Cerebellar nuclear complex (tissue), 1 donor: ENCODE measurements around the gene ARL5C.
"Not testable (repeated sequence)": the region's sequence is repeated elsewhere in the genome, so short reads cannot be mapped to it uniquely, and the experiment has no call there.

Experiments used
- DNase-seq, 2 experiments: peaks; one replicate each; lab custom pipeline; 2025; lab: John Stamatoyannopoulos, UW

The ARL5C gene

DNA sequence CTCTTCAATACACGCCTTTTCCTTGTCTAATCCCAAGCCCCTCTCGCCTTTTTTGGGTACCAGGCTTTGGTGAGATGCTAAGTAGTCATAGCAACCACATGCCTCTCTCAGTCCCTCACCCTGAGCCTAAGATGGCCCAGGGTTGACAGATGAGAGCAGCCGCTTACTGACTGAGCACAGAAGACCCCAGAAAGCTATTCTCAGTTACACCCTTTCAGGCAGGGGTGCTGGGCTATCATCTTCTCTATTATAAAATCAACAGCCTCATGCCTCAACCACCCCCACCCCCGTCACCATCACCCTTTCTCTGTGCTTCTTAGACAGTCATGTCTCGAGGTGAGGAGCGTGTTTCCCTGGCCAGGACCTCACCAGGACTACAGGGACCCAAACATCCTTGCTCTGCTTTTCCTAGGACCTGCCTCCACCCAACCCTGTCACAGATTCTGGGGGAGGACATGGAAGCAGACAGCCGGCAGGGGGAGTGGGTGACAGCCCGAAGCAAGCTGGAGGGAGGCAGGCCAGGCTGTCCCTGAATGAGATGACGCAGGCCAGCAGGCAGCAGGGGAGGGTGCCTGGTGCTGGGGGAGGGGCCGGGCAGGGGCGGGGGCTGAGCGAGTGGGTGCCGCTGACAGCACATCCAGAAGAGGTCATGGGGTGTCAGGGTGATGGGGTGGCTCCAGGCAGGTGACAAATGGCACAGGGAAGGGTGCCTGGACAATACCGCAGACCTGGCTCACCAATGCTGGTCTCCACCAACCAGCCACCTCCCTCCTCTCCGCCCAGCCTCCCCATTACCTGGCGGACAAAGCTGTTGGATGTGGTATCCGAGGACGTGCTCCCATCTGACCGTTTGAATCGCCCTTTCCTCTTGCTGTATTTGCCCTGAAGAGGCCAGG lies 28.4 kb upstream of the ARL5C start:
- peak; percentile 23 to 64 for DNase-seq

DNA sequence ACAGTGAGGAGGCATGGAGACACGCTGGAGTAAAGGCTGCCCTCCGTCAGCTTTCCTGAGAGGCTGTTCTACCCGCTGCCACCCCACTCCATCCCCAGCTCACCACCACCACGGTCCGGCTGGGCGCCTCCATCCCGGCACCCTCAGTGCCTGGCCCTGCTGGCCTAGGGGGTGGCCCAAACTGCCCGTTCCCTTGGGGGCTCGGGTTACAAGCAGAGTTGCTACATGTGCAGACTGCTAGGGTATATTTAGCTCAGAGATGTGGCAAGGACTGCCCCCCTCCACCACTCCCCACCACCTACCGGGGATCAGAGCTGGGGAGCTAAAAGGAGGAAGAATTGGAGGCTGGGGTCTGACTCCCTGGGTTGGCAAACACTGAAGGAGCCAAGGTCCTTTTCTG lies 27.4 kb upstream of the ARL5C start:
- DNase-seq = no peak

DNA sequence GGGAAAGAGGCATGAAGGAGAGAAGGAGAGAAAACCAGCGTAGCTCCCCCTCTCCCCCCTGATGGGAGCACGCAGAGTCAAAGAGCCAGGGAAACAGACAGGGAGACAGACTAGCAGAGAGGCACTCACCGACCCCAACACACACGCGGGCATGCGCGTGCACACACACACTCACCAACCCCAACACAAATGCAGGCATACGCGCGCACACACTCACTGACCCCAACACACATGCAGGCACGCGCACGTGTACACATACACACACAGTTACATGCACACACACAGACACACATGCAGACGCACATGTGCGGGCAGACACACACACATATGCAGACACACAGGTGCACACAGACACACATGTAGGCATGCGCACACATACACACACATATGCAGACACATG lies 26.9 kb upstream of the ARL5C start:
- no peak for DNase-seq

DNA sequence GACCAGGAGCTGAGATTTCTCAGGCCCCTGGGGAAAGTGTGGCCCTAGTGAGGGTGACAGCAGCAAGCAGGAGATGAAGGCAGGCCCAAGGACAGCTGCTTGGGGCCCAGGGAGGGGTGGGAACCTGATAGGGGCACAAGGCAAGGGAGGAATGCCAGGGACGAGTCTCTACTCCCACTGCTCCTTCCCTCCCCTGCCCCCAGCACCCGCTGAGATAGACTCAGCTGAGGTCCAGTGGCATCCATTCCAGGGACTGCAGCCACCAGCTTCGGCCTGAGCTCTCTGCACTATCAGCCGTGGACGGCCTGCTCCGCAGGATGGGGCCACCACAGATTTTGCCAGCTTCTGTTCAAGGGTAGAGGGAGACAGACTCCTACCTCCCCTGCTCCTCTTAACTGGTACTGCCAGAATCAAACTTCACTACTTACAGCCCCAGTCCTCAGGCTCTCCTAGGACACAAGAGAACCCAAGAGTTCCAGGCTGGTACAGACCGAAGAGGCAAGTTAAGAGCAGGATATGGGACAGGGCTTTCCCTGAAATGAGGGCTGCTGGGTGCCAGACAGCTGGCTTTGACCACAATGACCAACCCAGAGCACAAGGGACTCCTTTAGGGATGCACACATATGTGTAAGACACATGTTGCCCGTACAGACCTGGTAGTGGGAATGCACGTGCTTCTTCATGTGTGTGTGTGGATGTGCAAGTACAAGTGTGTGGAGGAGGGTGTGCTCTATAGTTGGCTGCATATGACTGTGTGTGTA lies 26.0 kb upstream of the ARL5C start:
- DNase-seq = no peak

DNA sequence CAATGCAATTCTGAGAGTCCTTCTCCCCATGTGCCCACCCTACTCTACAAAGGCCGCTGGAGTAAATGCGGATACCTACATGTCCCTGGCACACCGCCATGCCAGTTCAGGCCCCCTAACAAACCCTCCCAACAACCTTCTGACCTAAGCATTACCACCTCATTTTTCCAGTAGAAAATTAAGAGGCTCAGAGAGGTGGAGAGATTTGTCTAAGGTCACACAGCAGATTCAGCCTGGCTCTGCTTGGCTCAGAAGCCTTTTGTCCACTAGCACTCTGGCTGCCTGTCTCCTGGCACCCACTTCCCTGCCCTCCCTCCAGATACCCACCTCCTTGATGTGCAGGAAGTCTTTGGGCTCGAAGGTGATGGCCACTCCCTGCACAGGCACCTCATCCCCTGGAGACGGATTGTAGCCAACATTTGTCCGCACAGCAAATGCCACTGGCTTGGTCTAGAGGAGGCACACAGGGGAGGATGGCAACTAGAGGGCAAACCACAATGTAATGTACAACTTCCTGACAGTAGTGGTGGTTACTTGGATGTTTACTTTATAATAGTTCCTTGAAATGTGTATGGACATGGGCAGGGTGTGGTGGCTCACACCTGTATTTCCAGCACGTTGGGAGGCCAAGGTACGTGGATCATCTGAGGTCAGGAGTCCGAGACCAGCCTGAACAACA lies 21.3 kb upstream of the ARL5C start:
- no peak for DNase-seq

DNA sequence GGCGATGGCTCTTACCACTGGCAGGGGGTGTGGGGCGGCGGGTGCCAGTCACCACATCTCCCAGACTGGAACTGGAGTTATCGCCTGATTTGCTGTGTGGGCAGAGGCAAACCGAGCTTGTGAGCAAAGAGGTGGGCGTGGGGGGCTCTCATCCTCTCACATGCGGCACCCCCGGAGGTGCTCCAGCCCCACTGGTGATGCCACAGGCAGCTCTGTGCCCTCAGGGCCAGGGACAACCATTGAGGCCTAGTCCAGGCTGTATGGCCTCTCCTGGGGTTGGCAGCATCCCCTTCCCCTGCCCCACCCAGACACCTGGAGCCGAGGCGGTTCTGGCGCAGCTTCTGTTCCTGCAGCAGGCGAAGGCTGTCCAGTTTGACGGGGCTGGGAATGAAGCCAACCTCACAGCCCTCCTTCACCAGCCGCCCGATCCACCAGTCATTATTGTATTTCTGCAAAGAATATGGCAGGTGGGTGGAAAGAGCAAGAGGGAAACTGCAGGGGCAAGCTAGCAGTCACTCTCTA lies 20.6 kb upstream of the ARL5C start:
- no peak for DNase-seq

DNA sequence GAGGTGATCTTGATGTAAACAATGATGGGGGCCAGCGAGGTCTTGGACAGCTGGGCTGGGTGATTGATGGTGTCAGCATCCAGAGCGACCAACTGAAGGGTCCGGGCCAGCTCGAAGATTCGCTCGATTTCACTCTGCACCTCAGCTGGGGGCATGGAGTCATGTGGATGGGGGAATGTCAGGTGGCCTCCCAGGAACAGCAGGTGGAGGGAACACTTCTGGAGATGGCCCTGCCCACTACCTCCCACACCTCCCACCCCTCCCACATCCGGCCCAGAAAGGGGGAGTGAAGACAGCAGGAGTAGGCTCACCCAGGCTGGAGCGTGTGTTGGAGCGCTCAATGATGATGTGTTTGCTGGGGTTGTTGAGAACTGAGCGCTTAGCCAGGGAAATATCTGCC lies 17.8 kb upstream of the ARL5C start:
- DNase-seq = no peak

DNA sequence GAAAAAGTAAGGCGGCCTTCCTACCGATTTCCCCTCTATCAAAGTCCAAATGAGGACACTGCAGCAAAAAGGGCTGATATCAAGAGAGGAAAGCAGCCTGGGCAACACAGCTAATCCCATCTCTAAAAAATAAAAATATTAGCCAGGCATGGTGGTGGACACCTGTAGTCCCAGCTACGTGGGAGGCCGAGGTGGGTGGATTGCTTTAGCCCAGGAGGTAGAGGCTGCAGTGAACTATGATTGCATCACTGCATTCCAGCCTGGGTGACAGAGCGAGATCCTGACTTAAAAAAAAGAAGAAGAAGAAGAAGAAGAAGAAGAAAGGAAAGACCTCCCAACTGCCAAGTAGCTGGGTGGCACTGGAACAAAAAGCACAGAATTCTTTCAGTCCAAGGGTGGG lies 17.1 kb upstream of the ARL5C start:
- no peak for DNase-seq

DNA sequence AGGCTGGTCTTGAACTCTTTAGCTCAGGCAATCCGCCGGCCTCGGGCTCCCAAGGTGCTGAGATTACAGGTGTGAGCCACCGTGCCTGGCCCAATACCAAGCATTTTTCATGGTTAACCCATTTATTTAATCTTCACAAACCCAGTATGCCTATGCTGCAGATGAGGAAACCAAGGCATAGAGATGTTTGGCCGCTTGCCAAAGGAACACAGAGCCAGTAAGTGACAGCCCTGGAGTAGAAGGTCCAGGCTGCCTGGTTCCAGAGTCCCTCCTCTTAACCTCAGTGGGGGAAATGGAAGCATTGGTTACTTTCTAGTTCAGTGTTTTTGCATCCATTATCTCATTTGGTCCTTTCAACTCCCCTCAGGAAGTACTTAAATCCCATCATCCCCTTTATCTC lies 15.3 kb upstream of the ARL5C start:
- no peak for DNase-seq

DNA sequence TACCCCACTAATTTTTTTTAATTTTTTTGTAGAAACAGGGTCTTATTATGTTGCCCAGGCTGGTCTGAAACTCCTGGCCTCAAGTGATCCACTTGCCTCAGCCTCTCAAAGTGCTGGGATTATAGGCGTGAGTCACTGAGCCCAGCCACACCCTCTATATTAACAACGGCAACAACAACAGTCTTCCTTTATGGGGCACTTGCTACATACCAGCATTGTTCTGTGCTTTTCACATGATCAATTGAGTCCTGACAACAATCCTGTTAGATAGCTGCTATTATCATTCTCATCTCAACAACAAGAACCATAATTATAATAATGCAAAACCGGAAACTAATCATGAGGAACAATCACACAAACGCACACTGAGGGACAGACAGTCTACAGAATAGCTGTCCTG lies 12.6 kb upstream of the ARL5C start:
- no peak for DNase-seq

DNA sequence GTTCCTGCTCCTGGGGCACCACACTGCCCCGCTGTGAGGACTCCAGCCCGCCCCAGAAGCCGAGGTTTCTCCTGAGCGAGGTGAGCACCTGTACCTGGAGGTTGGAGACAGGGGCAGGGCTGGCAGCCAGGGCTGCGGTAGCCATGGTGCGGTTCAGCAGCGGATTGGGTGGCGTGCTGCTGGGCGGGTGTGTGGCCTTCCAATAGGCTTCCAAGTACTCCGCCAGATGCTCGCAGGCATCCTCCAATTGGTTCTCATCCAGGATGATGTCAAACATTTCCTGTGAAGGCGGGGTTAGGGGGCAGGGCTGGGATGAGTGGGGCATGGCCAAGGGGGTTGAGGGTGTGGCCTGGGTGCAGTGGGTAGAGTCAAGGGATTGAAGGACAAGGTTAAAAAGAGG lies 11.3 kb upstream of the ARL5C start:
- no peak for DNase-seq

DNA sequence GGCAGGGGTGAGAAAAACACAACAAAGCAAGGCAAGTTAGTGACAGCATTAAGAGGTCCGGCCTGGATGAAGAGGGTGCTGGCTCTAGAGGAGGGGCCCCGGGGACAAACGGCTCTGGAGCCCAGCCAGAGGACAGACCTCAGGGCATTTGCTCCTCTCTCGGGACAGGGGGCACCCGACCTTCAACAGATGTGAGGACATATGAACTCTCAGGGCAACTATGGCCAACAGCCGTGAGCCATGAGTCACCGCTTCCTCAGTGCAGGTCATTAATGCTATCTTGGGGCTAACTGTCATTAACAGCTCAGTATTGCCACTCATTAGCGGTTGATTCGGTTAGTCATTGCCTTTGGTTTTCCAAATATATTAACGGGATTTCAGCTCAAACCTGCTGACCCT lies 9.7 kb upstream of the ARL5C start:
- no peak for DNase-seq

DNA sequence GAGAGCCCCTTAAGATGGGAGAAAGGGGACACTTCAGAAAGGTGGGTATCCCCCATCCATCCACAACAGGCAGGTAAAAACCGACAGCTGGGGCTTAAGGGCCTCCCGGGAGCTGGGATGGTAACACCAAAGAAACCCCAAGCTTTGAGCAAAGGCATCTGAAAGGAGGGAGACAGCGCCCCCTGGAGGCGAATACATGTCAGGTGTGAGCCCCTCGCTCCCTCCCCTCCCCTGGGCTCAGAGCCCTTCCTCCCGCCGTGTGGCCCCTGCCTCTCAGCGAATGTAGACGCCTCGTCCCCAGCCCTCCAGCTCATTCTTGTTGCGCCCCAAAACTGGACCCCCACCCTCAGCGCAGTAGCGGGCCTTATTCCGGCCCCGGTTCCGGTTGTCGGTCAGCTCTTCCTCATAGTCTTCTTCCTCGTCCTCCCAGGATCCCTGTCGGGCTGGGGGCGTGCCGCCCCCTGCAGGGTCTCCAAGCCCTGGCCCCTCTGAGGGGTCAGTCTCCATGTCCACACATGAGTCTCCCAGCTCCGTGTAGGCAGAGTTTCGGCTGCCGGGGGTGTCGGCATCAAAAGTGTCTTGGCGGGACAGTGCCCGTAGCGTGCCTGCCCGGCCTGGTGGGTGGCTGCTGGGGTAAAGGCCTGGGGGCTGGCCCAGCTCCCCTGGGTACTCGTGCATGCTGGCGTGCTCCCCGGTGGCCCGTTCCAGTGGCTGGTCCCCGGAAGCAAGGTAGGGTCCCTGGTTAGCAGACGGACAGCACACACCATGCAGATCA lies 9.1 kb upstream of the ARL5C start:
- no peak for DNase-seq

DNA sequence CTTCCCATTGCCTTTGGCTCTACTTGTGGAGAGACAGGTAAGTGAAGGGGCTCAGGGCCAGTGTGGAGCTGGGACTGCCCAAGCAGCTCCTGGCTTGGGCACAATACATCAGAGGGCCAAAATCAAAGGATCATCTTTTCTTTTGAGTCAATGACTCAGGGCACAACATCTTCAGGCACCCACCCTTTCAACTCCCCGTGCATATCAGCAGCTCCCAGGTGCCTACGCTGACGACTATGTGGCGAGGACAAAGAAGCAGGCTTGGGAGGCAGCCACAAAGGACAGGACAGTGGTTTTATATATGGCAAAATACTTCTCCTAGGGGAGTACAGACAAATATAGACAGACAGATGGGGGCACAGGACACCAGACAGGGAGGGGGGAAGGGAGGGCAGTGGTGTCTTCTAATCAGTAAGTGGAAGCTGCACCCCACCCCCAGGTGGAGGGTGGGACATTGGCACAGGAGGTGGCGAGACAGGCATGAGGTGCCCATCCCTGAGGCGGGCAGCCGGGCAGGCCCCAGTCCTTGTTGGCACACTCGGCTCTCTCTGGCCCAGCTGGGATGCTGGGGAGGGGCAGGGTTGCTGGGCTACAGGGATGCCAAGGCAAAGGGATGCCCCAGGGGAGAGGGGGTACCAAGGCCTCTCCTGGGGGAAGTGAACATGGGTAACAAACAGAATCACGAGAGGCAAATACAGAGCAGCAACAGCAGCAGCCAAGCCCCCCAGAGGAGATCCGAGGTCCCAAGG lies 7.7 kb upstream of the ARL5C start:
- DNase-seq = no peak

DNA sequence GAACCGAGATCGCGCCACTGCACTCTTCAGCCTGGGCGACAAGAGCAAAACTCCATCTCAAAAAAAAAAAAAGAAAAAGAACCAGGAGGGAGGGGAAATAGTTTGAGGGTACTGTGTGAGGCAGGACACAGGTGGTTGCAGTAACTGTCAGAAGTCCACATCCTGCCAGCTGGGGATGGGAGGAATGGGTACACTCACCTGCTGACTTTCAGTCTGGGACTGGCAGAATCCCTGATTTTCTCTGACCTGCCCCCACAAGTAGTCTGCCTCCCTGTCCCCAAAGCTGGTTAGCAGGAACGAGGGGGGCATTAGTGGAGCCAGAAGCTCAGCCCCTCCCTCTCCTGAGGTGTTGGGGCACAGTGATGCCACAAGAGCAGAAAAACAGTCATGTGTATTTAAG lies 7.1 kb upstream of the ARL5C start:
- no peak for DNase-seq

DNA sequence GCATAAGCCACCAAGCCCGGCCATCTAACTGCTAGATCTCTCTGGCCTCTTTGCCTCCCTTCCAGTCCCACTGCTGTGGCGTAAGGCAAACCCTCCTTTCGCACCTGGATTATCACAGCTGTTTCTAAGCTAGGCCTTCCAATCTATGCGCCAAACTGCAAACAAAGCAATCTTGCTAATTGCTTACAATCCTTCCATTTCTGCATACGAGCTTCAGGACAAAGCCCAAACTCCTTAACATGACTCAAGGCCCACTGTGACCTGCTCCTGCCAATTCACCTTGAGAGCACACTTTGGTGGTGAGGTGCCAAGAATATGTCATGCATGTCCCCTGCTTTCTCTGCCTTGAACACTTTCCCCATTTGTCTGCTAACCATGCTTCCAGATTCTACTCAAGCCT lies 6.0 kb upstream of the ARL5C start:
- DNase-seq = no peak

DNA sequence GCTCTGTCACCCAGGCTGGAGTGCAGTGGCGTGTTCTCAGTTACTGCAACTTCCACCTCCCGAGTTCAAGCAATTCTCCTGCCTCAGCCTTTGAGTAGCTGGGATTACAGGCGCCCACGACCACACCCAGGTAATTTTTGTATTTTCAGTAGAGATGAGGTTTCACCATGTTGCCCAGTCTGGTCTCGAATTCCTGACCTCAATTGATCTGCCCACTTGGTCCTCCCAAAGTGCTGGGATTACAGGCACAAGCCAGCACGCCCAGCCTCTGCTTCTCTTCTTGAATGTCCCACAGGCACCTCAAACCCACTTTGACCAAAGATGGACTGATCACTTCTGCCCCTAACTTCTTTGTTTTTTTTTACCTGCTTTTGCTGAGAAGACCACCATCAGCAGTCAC lies 4.6 kb upstream of the ARL5C start:
- DNase-seq = no peak

DNA sequence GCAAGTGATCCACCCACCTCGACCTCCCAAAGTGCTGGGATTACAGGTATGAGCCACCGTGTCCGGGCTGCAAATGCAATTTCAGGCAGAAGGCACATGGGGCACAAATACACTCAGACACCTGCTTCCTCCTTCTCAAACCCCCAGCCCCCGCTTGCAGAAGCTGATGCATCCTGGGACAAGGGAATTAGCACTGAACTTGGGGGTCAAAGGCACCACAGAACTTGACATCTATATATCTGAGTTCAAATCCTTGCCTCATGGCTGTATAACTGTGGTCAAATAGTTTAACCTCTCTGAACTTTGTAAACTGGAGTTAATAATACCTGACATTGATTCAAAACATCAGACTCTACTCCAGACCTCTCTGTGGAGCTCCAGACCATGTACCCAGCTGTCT lies 4.1 kb upstream of the ARL5C start:
- no peak for DNase-seq

DNA sequence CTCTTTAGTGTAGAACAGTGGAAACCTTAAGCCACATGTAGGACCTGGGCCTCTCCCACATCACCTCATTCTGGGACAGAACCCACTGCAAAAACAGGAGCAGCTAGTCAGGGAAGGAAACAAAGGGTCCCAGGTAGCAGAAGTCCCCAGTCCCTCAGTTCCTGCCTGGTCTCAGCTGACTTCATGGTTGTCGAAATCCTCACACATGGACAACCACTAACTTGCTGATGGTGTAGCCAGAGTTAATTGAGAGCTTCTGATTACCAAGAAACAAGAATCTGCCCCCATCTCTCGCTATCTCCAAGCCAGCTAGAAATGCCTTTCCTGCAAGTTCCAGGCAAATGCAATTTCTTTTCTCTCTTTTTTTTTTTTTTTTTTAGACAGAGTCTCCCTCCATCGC lies 3.6 kb upstream of the ARL5C start:
- DNase-seq = no peak

DNA sequence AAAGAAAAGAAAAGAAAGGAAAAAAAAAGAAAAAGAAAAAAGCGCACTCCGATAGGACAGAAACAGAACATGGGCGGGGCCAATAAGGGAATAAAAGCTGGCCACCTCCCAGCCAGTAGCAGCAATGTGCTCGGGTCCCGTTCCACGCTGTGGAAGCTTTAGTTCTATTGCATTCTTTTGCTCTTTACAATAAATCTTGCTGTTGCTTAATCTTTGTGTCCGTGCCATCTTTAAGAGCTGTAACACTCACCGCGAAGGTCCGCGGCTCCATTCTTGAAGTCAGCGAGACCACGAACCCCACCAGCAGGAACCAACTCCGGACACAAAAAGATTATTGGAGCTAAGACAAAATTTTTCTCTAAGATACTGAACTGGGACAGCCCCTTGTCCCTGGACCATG lies 3.1 kb upstream of the ARL5C start:
- no peak for DNase-seq

DNA sequence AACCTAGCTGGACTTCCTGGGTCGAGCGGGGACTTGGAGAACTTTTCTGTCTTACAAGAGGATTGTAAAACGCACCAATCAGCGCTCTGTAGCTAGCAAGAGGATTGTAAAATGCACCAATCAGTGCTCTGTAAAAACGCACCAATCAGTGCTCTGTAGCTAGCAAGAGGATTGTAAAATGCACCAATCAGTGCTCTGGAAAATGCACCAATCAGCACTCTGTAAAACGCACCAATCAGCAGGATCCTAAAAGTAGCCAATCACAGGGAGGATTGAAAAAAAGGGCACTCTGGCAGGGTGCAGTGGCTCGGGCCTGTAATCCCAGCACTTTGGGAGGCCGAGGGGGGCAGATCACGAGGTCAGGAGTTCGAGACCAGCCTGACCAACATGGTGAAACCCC lies 2.5 kb upstream of the ARL5C start:
- not testable (repeated sequence) for DNase-seq
